ENCODE results near the gene TKT. TPM values are rescaled to one million over a fixed set of nuclear protein-coding genes. Genes with fewer than 3 reads are reported as not detected.
A peak's percentile ranks its signal among the peaks of the same experiment; 100 is the strongest.

TKT gene
- total RNA-seq, 2 donors from 2014 or later: 48.8 to 62.8 TPM

- no peak overlapping the region for H3K27ac ChIP-seq
These were observed 7.7 kb downstream of the TKT start for GRCh38 chr3:53248161-53248560.

DNA sequence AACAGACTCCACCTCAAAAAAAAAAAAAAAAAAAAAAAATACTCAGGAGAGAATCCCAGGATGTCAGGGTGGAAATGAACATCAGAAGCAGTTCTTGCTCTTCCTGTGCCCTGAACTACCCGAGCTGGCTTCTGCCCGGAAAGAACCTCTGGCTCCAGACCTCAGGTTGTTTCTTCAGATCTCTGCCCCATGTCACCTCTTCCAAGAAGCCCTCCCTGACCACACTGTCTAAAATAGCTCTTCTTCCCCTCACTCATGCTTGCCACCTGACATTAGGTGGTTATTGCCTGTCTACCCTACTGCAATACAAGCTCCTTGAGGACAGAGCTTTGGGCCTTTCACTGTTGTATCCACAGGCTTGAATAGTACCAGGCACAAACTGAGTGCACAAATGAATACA lies 8.2 kb downstream of the TKT start:
- no peaks in the 10 kb centered on the region for H3K9me3 ChIP-seq
- H3K27ac ChIP-seq: no peak overlapping the region
- TF ChIP-seq, protein P1, sequence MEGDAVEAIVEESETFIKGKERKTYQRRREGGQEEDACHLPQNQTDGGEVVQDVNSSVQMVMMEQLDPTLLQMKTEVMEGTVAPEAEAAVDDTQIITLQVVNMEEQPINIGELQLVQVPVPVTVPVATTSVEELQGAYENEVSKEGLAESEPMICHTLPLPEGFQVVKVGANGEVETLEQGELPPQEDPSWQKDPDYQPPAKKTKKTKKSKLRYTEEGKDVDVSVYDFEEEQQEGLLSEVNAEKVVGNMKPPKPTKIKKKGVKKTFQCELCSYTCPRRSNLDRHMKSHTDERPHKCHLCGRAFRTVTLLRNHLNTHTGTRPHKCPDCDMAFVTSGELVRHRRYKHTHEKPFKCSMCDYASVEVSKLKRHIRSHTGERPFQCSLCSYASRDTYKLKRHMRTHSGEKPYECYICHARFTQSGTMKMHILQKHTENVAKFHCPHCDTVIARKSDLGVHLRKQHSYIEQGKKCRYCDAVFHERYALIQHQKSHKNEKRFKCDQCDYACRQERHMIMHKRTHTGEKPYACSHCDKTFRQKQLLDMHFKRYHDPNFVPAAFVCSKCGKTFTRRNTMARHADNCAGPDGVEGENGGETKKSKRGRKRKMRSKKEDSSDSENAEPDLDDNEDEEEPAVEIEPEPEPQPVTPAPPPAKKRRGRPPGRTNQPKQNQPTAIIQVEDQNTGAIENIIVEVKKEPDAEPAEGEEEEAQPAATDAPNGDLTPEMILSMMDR (IDR thresholded peaks at IDR 0.05): no peak
- no peak overlapping the region for H3K4me3 ChIP-seq
- no peaks in the 10 kb centered on the region for H3K27me3 ChIP-seq
- H3K4me1 ChIP-seq: peaks cover 0 to 73% of the 10 kb centered on the region in 2 donors
- DNase-seq (ENCODE audit: low spot score): no peak
- peaks cover 7% of the 10 kb centered on the region for H3K36me3 ChIP-seq

More at GRCh38 chr3:53248161-53248560, 7.7 kb downstream of the TKT start:
- TF ChIP-seq, protein P1 (IDR thresholded peaks at IDR 0.05): no peak
- H3K9me3 ChIP-seq: no peaks in the 10 kb centered on the region
- H3K36me3 ChIP-seq: peaks cover 7% of the 10 kb centered on the region
- H3K4me1 ChIP-seq: peaks cover 0 to 73% of the 10 kb centered on the region in 2 donors
- H3K4me3 ChIP-seq: no peak overlapping the region
- H3K27me3 ChIP-seq: no peaks in the 10 kb centered on the region
- no peak for DNase-seq (ENCODE audit: low spot score)

GRCh38 chr3:53244271-53244670 lies 11.6 kb downstream of the TKT start:
- peaks cover 0 to 59% of the 10 kb centered on the region in 2 donors for H3K4me1 ChIP-seq
- H3K36me3 ChIP-seq: peaks cover 37% of the 10 kb centered on the region
- DNase-seq (ENCODE audit: low spot score): no peak
- TF ChIP-seq, protein P1 (IDR thresholded peaks at IDR 0.05): no peak
- H3K27ac ChIP-seq: peak overlapping the region; percentile 23 to 26
- H3K27me3 ChIP-seq: no peaks in the 10 kb centered on the region
- H3K4me3 ChIP-seq: no peak overlapping the region
- no peaks in the 10 kb centered on the region for H3K9me3 ChIP-seq

- peak overlapping the region; percentile 23 to 26 for H3K27ac ChIP-seq
These were observed 12.0 kb downstream of the TKT start for GRCh38 chr3:53243785-53244184.

GRCh38 chr3:53243165-53243564 lies 12.7 kb downstream of the TKT start:
- H3K27me3 ChIP-seq: no peaks in the 10 kb centered on the region
- peaks cover 46% of the 10 kb centered on the region for H3K36me3 ChIP-seq
- H3K4me1 ChIP-seq: peaks cover 0 to 58% of the 10 kb centered on the region in 2 donors
- no peak for DNase-seq (ENCODE audit: low spot score)
- peak overlapping the region; percentile 35 to 58 for H3K27ac ChIP-seq
- TF ChIP-seq, protein P1 (IDR thresholded peaks at IDR 0.05): no peak
- H3K9me3 ChIP-seq: no peaks in the 10 kb centered on the region
- no peak overlapping the region for H3K4me3 ChIP-seq

More at GRCh38 chr3:53243785-53244184, 12.0 kb downstream of the TKT start:
- TF ChIP-seq, protein P1 (IDR thresholded peaks at IDR 0.05): no peak
- Histone ChIP-seq H3K4me1 (peaks cover 0 to 56% of the 10 kb centered on the region in 2 donors), H3K36me3 (peaks cover 42% of the 10 kb centered on the region), H3K4me3 (no peak overlapping the region), H3K27me3 (no peaks in the 10 kb centered on the region), H3K9me3 (no peaks in the 10 kb centered on the region)
- DNase-seq (ENCODE audit: low spot score): no peak

- DNase-seq (ENCODE audit: low spot score): no peak
- Histone ChIP-seq H3K4me1 (peaks cover 0 to 58% of the 10 kb centered on the region in 2 donors), H3K4me3 (no peak overlapping the region), H3K9me3 (no peaks in the 10 kb centered on the region), H3K27ac (peak overlapping the region; percentile 35 to 58), H3K36me3 (peaks cover 51% of the 10 kb centered on the region), H3K27me3 (no peaks in the 10 kb centered on the region)
- TF ChIP-seq, protein P1 (IDR thresholded peaks at IDR 0.05): no peak
These were observed 13.2 kb downstream of the TKT start for GRCh38 chr3:53242642-53243041.
